ENCODE results near the gene PTGIR. TPM values are rescaled to one million over a fixed set of nuclear protein-coding genes. Genes with fewer than 3 reads are reported as not detected.

PTGIR gene
- total RNA-seq, 4 donors from 2014 or later, result 4.8 to 10.2 (median 7.9) TPM

GRCh38 chr19:46573679-46574498 lies 51.0 kb downstream of the PTGIR start:
- no peak for ATAC-seq (ENCODE audit: low FRiP score)
- no peak for DNase-seq (ENCODE audit: low spot score)
- TF ChIP-seq CTCF (IDR thresholded peaks at IDR 0.05), result no peak

- DNase-seq (ENCODE audit: low spot score), result no peak
- TF ChIP-seq CTCF (IDR thresholded peaks at IDR 0.05), result no peak
- ATAC-seq (ENCODE audit: low FRiP score), result no peak
These were observed 53.4 kb downstream of the PTGIR start for GRCh38 chr19:46571495-46571894.

Other genes starting within 250 kb of the PTGIR start
- 1 to 10 TPM; 1.7 to 7.1 (median 5.3) TPM for gene CCDC8, start 211.5 kb downstream of the PTGIR start, total RNA-seq
- not detected for gene PNMA8C, start 196.2 kb downstream of the PTGIR start, total RNA-seq
- gene PNMA8A, start 153.5 kb downstream of the PTGIR start, total RNA-seq, result 1 to 10 TPM in 2 of 4 donors, under 1 TPM in 2; 0.72 to 3.5 (median 1.0) TPM
- 1 to 10 TPM in 3 of 4 donors, under 1 TPM in 1; 0.93 to 3.0 (median 1.7) TPM for gene PNMA8B, start 129.2 kb downstream of the PTGIR start, total RNA-seq
- gene CALM3, start 23.8 kb downstream of the PTGIR start, total RNA-seq, result 100 to 1,000 TPM; 112 to 189 (median 132) TPM
- gene GNG8, start 11.1 kb upstream of the PTGIR start, total RNA-seq, result not detected
- under 1 TPM; 0.31 to 0.79 (median 0.52) TPM for gene DACT3, start 36.1 kb upstream of the PTGIR start, total RNA-seq
- 10 to 100 TPM; 11.8 to 41.3 (median 19.5) TPM for gene PRKD2, start 92.0 kb upstream of the PTGIR start, total RNA-seq
- gene FKRP, start 121.0 kb upstream of the PTGIR start, total RNA-seq, result 10 to 100 TPM in 3 of 4 donors, 1 to 10 TPM in 1; 9.2 to 20.5 (median 13.9) TPM
- 10 to 100 TPM; 33.6 to 92.3 (median 64.7) TPM for gene STRN4, start 121.4 kb upstream of the PTGIR start, total RNA-seq
- 100 to 1,000 TPM in 3 of 4 donors, 10 to 100 TPM in 1; 86.7 to 158 (median 140) TPM for gene SLC1A5, start 163.5 kb upstream of the PTGIR start, total RNA-seq
- gene AP2S1, start 225.8 kb upstream of the PTGIR start, total RNA-seq, result 100 to 1,000 TPM in 3 of 4 donors, 10 to 100 TPM in 1; 96.6 to 166 (median 132) TPM
- 10 to 100 TPM; 30.1 to 45.2 (median 37.2) TPM for gene ARHGAP35, start 235.9 kb upstream of the PTGIR start, total RNA-seq

Data from omental fat pad (tissue), 4 donors.